Stimulated activated CD4-positive, alpha-beta T cell treated with anti-CD3 and anti-CD28 coated beads, Interleukin-4, amount 100 ng/mL, for 4 hours (primary cell): Measurements from ENCODE around the gene CHCHD3.
"Not testable (repeated sequence)": the region's sequence is repeated elsewhere in the genome, so short reads cannot be mapped to it uniquely, and the experiment has no call there.

Source experiments
- DNase-seq, 2 experiments: peaks; one replicate each; pipeline ENCODE4 v3.0.0-alpha.2; 2020

CHCHD3 gene

GRCh38 chr7:132943645-132944044 is 138.2 kb downstream of the CHCHD3 start:
- no peak for DNase-seq

- DNase-seq: no peak
Measured at GRCh38 chr7:132942701-132943100, 139.2 kb downstream of the CHCHD3 start.

- DNase-seq: no peak
Measured at GRCh38 chr7:132941905-132942304, 140.0 kb downstream of the CHCHD3 start.

- DNase-seq: no peak
Measured at GRCh38 chr7:132941428-132941827, 140.5 kb downstream of the CHCHD3 start.

GRCh38 chr7:132940084-132940483 is 141.8 kb downstream of the CHCHD3 start:
- DNase-seq: no peak

- DNase-seq: no peak
Measured at GRCh38 chr7:132939495-132939894, 142.4 kb downstream of the CHCHD3 start.

- no peak for DNase-seq
Measured at GRCh38 chr7:132937286-132937685, 144.6 kb downstream of the CHCHD3 start.

GRCh38 chr7:132935608-132936007 is 146.3 kb downstream of the CHCHD3 start:
- DNase-seq: no peak

- no peak for DNase-seq
Measured at GRCh38 chr7:132934017-132934416, 147.9 kb downstream of the CHCHD3 start.

GRCh38 chr7:132933072-132933458 is 148.8 kb downstream of the CHCHD3 start:
- no peak for DNase-seq

GRCh38 chr7:132932296-132933071 is 149.4 kb downstream of the CHCHD3 start:
- DNase-seq: no peak

- no peak for DNase-seq
Measured at GRCh38 chr7:132930881-132931280, 151.0 kb downstream of the CHCHD3 start.

GRCh38 chr7:132929944-132930343 is 151.9 kb downstream of the CHCHD3 start:
- not testable (repeated sequence) for DNase-seq

GRCh38 chr7:132919771-132920170 is 162.1 kb downstream of the CHCHD3 start:
- DNase-seq: no peak

- no peak for DNase-seq
Measured at GRCh38 chr7:132915647-132916046, 166.2 kb downstream of the CHCHD3 start.

- DNase-seq: no peak
Measured at GRCh38 chr7:132910657-132911056, 171.2 kb downstream of the CHCHD3 start.

GRCh38 chr7:132907380-132907940 is 174.4 kb downstream of the CHCHD3 start:
- DNase-seq: no peak

- no peak for DNase-seq
Measured at GRCh38 chr7:132906193-132906835, 175.6 kb downstream of the CHCHD3 start.

- DNase-seq: not testable (repeated sequence)
Measured at GRCh38 chr7:132905136-132905535, 176.8 kb downstream of the CHCHD3 start.

GRCh38 chr7:132904209-132904608 is 177.7 kb downstream of the CHCHD3 start:
- no peak for DNase-seq

- DNase-seq: not testable (repeated sequence)
Measured at GRCh38 chr7:132902294-132902693, 179.6 kb downstream of the CHCHD3 start.

- no peak for DNase-seq
Measured at GRCh38 chr7:132901241-132901640, 180.6 kb downstream of the CHCHD3 start.

GRCh38 chr7:132899833-132900232 is 182.1 kb downstream of the CHCHD3 start:
- DNase-seq: no peak

- not testable (repeated sequence) for DNase-seq
Measured at GRCh38 chr7:132898641-132899175, 183.2 kb downstream of the CHCHD3 start.
